NCI-H69 (cell line): ENCODE measurements around the gene SSBP2.
"Not testable (repeated sequence)": the region's sequence is repeated elsewhere in the genome, so short reads cannot be mapped to it uniquely, and the experiment has no call there.

Source experiments
- DNase-seq: peaks from one replicate; lab custom pipeline; 2025; lab: John Stamatoyannopoulos, UW

The SSBP2 gene

GRCh38 chr5:81657386-81657785 lies 93.5 kb downstream of the SSBP2 start:
- DNase-seq: peak; percentile 88

DNA sequence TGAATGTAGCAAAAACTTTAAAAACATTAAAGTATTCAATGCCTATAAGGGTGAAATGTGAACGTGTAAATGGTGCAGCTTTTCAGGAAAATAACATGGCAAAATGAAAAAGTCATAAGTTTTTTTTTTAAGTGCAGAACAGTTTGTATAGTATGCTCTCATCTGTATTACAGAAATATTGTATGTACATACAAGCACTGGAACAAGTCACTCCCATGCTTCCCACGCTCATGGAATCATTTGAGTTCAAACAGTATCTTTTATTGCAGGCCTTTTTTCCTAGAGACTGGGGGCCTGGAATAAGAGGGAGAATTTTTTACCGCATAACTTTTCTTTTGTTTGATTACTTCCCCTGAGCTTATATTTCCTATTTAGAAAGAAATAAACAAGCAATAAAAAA lies 94.1 kb downstream of the SSBP2 start:
- no peak for DNase-seq

DNA sequence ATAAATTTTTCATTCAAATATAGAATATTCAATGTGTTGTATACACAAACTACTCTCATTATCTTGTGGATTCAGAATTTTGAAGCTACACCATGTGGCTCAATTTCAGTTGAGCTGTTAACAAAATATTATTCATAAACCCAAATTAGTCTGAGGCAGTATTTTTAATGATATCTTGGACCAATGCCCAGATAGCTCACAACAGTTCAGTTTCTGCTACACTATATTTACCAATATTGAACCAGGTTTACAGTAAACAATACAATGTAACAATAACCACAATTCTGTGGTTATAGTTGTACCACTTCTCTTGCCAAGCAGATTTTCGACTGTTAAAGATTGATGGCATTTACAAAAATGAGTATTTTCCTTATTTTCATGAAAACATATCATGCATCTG lies 99.9 kb downstream of the SSBP2 start:
- peak; percentile 38 for DNase-seq

DNA sequence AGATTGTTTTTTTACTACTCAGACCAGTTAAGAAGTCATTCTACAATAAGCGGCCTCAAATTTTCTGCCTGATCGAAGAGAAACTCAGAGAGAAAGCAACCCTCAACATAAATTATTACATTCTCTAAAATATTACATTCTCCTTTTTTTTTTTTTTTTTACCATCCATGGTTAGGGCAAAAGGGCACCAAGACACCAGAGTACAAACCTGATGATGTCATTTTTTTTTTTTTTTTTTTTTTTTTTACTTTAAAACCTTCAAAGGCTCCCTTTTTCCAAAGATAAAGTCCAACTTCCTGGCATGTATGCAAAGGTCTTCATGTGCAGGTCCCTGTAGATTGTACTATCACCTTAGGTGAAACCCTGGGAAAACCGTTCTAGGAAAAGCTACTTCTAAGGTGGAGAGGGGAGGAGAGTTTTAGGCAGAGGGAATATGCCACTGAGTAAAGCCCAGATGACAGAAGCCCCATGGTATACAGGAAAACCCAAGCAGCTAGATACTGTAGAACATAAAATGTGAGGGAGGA lies 104.4 kb downstream of the SSBP2 start:
- no peak for DNase-seq

DNA sequence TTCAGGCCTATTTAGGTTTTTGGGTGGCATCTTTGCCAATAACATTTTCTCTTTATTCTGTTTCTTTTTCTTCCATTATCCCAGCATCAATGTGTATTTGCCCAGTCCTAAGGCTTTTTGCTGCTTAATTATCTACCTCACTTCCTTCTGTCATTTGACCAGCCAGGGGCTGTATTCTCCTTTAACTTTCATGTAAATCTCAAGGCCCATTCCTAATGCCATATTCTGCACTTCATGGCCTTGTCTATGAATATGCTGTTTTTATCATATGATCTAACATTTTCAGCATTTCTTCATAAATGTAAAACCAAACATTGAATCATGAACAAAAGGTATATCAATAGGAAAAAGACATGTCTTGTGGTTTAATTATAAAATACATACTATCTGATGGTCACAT lies 108.7 kb downstream of the SSBP2 start:
- no peak for DNase-seq

GRCh38 chr5:81639556-81639955 lies 111.3 kb downstream of the SSBP2 start:
- no peak for DNase-seq

- DNase-seq: no peak
Measured at GRCh38 chr5:81638471-81638870, 112.4 kb downstream of the SSBP2 start.

DNA sequence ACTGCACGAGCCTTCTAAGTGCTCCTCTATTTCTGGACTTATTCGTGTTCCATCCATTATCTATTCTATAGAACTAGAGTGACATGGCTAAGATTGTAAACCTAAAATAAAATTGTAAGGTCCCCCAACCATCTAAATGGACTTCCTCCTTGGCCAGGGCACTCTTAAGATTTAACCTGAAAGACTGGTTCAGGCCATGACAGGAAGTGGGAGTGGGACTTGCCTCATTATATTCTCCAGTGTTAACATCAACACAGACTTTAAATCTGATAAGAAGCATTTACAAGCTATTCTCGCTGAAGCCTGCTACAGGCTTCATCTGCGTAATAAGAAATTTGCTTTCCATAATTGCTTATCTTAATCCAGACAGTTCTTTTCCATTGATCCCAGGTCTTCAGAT lies 117.0 kb downstream of the SSBP2 start:
- no peak for DNase-seq

DNA sequence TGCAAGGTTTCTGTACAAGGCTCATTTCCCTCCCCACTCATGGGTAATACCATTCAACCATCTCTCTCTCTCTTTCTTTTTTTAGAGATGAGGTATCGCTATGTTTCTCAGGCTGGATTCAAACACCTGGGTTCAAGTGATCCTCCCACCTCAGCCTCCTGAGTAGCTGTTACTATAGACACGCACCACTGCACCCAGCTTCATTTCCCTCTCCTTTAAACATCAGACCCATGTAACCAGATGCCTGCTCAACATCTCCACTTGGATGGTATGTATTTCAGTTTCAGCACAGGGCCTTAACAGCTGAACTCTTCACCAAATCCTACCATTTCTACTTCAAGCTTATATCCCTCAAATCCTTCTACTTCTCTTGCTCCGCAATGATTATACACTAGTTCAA lies 117.4 kb downstream of the SSBP2 start:
- DNase-seq: no peak

GRCh38 chr5:81632679-81633078 lies 118.2 kb downstream of the SSBP2 start:
- no peak for DNase-seq

- no peak for DNase-seq
Measured at GRCh38 chr5:81631621-81632020, 119.3 kb downstream of the SSBP2 start.

DNA sequence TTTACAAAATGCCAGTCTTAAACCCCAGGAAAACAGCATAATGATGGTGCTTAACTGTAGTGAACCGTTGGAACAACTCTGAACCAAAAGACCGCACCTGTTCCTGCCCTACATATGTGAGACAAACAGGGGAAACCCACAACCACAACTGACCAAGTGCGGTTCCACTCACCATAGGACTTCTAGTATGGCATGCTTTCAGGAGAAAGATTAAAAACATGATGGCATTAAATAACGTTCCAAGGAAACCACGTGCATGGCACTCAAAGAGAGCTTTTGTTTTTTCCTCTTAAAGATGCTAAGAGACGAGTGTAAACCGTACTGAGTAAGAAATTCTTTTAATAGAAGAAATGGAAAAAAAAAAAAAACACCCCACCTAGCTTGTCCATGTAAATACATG lies 119.8 kb downstream of the SSBP2 start:
- no peak for DNase-seq

DNA sequence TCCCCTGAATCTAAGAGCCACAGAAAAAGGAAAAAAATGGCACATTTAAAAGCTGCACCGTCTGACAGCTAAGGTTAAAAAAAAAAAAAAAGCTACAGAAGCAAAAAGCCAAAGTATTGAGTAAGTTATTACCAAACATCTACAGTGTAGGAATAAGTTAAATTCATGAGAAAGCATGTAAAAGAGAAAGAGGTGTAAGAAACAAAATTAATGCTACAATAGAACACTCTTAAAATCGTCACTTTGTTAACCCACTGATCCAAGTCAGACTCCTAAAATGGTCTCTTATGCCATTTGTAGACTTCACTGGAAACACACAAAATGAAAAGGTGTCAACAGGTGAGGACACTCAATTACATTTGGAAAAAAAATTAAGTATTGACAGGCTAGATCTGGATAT lies 120.2 kb downstream of the SSBP2 start:
- no peak for DNase-seq

DNA sequence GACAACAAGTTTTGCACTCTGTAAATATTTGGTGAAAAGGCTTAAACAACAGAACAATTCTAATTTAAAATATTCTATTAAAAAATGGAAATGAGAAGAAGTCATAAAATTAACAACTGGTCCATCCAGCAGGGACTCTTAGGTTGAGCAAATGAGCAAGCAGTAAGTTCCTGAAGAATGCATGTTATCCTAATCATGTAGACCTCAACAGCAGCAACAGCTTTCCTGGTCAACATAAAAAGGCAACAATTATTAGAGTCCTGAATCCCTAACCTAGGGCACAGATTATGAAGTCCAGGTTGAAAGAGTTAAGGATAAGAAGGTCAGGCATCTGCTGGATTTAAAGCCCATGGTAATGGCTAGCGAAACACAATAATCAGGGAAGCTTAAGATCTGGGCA lies 120.9 kb downstream of the SSBP2 start:
- DNase-seq: no peak

GRCh38 chr5:81628061-81628460 lies 122.8 kb downstream of the SSBP2 start:
- DNase-seq: not testable (repeated sequence)

DNA sequence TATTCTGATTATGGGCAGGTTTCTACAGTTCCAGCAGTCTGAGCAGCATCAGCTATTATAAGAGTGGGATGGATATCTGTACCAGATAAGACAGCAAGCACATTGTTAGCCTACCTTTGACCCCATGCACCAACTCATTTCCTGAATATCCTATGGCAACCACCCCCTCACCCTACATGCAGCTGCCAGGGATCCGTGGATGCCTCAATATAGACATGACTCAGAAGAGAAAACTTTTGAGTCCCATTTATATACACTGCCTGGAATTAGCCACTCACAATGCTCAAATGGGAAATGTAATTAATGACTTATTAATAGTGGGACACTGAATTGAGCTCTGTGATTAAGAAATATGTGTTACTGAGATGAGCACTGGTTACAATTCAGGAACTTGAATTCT lies 124.4 kb downstream of the SSBP2 start:
- peak; percentile 16 for DNase-seq

DNA sequence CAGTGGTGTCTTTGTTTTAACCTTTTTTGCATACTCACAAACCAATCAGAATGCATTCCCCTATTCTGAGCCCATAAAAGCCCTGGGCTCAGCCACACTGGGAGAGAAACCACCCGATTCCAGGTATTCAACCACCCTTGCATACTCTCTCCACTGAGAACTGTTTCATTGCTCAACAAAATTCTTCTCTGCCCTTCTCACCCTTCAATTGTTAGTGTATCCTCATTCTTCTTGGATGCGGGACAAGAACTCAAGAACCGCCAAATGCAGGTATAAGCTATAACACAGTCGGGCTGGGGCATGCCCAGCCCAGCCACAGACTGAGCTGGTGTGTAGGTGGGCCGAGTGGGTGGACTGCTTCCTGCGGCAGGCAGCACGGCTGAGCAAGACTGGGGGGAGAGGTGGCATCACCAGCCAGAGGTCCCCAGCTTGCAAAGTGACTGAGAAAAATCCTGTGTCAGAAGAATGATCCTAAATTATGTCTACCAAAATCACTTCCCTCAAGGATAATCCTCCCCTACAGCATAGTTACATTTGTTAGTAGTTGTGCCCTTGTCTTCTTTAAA lies 141.0 kb downstream of the SSBP2 start:
- DNase-seq: no peak

DNA sequence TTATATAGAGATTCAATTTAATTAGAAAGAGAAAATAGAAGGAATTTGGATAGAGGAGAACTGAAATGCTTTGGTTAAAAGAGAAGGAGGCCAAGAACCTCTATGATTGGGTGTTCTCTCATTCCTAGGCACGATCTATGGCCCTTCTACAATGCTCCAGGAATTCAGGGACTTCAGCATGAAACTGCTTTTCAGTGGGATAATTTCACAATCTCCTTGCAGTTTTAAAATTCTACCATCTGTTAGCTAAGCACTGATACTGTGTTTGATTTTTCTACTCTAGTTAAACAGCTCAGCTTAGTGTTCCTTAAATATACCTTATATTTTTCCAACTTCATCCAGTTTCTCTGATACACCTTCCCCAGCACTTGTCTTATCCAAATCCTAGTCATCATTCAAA lies 141.9 kb downstream of the SSBP2 start:
- no peak for DNase-seq

DNA sequence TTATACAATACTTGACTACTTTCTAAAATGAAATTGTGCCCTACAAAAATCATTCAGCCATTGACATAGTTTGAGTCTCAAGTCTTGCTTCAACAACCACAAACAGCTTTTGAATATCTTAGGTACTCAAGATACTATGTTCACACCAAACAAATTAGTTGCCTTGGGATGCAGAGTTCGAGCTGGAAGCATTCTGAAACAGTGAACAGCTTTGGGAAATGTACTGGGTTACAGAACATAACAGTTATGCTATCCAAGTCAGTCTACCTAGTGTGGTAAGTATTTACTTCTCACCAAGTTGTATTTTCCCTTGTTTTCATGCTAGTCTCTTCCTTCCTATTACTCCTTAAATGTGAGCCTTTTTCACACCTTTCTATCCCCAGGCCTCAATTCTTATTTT lies 143.2 kb downstream of the SSBP2 start:
- no peak for DNase-seq

GRCh38 chr5:81606150-81606549 lies 144.7 kb downstream of the SSBP2 start:
- DNase-seq: peak; percentile 9

DNA sequence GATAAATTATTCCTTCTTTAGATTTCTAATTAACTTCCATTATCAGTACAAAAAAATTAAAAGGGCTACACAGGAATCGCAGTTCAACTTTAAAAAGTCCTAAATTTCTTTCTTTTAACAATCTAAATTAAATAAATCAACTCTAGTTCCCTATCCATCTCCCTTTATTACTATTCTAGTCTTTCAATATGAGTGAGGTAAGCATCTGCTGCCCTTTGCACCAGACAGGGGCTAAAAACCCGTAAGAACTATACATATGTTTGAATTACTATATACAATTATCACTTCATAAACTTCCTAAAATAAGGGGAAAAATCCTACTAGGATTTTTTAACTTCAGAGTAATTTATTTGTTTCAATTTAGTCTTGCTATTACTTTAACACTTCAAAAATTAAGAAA lies 145.6 kb downstream of the SSBP2 start:
- DNase-seq: no peak

DNA sequence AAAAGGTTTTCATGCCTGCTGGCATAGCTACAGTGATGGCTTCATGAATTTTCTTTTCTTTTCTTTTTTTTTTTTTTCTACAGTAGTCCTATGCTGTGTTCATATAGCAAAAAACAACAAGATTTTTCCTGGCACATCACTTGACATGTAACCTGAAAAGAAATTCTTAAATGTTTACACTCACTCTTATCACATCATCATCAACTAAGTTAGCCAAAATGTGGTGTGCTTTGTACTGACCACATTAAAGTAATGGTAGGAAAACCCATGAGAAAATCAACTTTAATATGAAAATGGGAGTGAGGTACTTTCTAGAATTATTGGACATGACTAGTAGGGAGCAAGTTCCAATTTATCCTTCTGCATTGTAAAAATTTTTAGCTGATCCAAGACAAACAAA lies 146.7 kb downstream of the SSBP2 start:
- no peak for DNase-seq

GRCh38 chr5:81601919-81602318 lies 149.0 kb downstream of the SSBP2 start:
- DNase-seq: no peak

DNA sequence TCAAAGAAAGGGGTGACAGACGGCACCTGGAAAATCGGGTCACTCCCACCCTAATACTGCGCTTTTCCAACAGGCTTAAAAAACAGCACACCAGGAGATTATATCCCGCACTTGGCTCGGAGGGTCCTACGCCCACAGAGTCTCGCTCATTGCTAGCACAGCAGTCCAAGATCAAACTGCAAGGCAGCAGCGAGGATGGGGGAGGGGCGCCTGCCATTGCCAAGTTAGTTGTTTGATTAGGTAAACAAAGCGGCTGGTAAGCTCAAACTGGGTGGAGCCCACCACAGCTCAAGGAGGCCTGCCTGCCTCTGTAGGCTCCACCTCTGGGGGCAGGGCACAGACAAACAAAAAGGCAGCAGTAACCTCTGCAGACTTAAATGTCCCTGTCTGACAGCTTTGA lies 158.8 kb downstream of the SSBP2 start:
- peak; percentile 60 for DNase-seq
